ENCODE measurements around the gene HIPK3.

DNA sequence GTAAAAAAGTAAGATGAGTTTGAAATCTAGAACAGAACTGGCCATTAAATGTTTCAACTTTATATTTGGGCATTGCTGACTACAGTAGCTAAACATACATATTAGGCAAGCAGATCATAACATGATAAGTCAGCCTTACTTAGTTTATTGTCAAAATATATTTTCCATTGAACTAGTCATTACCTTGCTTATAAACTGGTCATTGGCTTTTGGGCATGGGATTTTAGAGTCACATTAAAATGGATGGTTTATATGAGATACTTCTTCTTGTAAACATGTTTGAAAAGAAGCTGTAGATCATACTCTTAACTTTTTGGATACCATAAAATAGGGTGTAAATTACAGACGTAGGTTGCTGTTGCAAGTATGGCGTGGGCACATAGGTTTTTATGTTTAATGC, 2.7 kb downstream of the HIPK3 start:
- no peak for TF ChIP-seq CTCF (IDR thresholded peaks at IDR 0.05)
- no peak for TF ChIP-seq POLR2AphosphoS5 (IDR thresholded peaks at IDR 0.05)

Data from esophagus muscularis mucosa (tissue), 3 donors.